IPS-20b (cell line): Measurements from ENCODE around the gene YAP1.
A peak's percentile ranks its signal among the peaks of the same experiment; 100 is the strongest.

Experiments
- H3K27ac ChIP-seq: one replicate; pipeline ENCODE4 v1.5.1; 2013; ENCODE audit warnings: low read length
- H3K27me3 ChIP-seq: 2 replicates; pipeline ENCODE4 v1.6.1; 2013; ENCODE audit warnings: mild to moderate bottlenecking, low read length, inconsistent platforms; ENCODE audit not compliant: insufficient read depth
- H3K36me3 ChIP-seq: 2 replicates; pipeline ENCODE4 v1.6.1; 2013; ENCODE audit warnings: low read depth, mild to moderate bottlenecking, inconsistent platforms, low read length, moderate library complexity; ENCODE audit not compliant: insufficient read depth
- H3K4me1 ChIP-seq: 2 replicates; pipeline ENCODE4 v1.6.1; 2013; ENCODE audit warnings: mild to moderate bottlenecking, control low read depth, inconsistent platforms, low read length, moderate library complexity; ENCODE audit not compliant: insufficient read depth
- H3K4me3 ChIP-seq: 2 replicates; pipeline ENCODE4 v1.5.1; 2013; ENCODE audit warnings: mild to moderate bottlenecking, low read length, inconsistent platforms
- H3K9ac ChIP-seq: 2 replicates; pipeline ENCODE4 v1.6.1; 2013; ENCODE audit warnings: low read depth, mild to moderate bottlenecking, inconsistent platforms, low read length, moderate library complexity
- H3K9me3 ChIP-seq: 2 replicates; pipeline ENCODE4 v1.6.1; 2013; ENCODE audit warnings: mild to moderate bottlenecking, low read depth, low read length, inconsistent platforms; ENCODE audit not compliant: insufficient read depth

YAP1 gene

GRCh38 chr11:102118937-102119336 is 8.7 kb downstream of the YAP1 start:
- Histone ChIP-seq H3K4me1 (peaks cover 63% of the 10 kb centered on the region), H3K27ac (no peak overlapping the region), H3K9me3 (no peaks in the 10 kb centered on the region), H3K27me3 (no peaks in the 10 kb centered on the region; the same call in 1 of the 2 replicates), H3K36me3 (peaks cover 26% of the 10 kb centered on the region; the same call in 1 of the 2 replicates), H3K9ac (no peak overlapping the region), H3K4me3 (peak overlapping the region; percentile 20; the same call in 1 of the 2 replicates)

GRCh38 chr11:102119997-102120396 is 9.8 kb downstream of the YAP1 start:
- Histone ChIP-seq H3K4me3 (peak overlapping the region; percentile 12; the same call in 1 of the 2 replicates), H3K27me3 (no peaks in the 10 kb centered on the region; the same call in 1 of the 2 replicates), H3K9me3 (no peaks in the 10 kb centered on the region), H3K27ac (no peak overlapping the region), H3K9ac (no peak overlapping the region), H3K36me3 (peaks cover 26% of the 10 kb centered on the region; the same call in 1 of the 2 replicates), H3K4me1 (peaks cover 53% of the 10 kb centered on the region)

DNA sequence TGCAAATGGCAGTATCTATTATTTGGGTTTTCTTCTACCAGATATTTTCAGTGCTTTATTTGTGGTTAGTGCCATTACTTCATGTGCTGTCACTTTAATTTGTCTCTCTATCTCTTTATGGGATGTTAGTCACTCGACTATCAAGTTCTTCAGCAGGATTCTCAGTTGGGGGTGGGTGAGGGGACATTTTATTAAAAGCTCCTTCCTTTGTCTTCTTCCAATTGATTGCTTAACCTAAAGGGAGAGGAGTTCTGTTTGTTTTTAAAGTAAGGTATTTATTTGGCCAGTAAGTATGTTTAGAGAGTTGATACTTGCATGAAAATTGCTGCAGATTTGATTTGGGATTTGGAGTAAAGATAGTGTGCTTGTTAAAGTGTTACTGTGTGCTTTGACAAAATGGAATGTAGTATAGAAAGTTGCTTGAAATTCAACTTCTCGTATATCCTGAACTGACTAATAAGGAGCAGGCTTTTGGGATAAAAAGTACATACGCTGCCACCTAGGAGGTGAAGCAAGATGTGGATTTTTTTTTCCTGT is 10.3 kb downstream of the YAP1 start:
- peak overlapping the region; percentile 15; the same call in 1 of the 2 replicates for H3K9ac ChIP-seq

GRCh38 chr11:102121329-102121728 is 11.1 kb downstream of the YAP1 start:
- H3K27me3 ChIP-seq, result no peaks in the 10 kb centered on the region; the same call in 1 of the 2 replicates
- no peak overlapping the region for H3K27ac ChIP-seq
- peaks cover 30% of the 10 kb centered on the region for H3K36me3 ChIP-seq
- H3K4me1 ChIP-seq, result peaks cover 41% of the 10 kb centered on the region
- H3K9ac ChIP-seq, result no peak overlapping the region
- H3K4me3 ChIP-seq, result no peak overlapping the region
- peaks cover 7% of the 10 kb centered on the region for H3K9me3 ChIP-seq

More for the DNA sequence above, 10.3 kb downstream of the YAP1 start:
- H3K9me3 ChIP-seq, result no peaks in the 10 kb centered on the region
- H3K27me3 ChIP-seq, result no peaks in the 10 kb centered on the region; the same call in 1 of the 2 replicates
- no peak overlapping the region for H3K27ac ChIP-seq
- H3K36me3 ChIP-seq, result peaks cover 26% of the 10 kb centered on the region; the same call in 1 of the 2 replicates
- H3K4me3 ChIP-seq, result peak overlapping the region; percentile 12; the same call in 1 of the 2 replicates
- H3K4me1 ChIP-seq, result peaks cover 48% of the 10 kb centered on the region

GRCh38 chr11:102134597-102134996 is 24.4 kb downstream of the YAP1 start:
- no peak overlapping the region for H3K9ac ChIP-seq
- H3K9me3 ChIP-seq, result no peaks in the 10 kb centered on the region
- peaks cover 14% of the 10 kb centered on the region for H3K4me1 ChIP-seq
- no peak overlapping the region for H3K27ac ChIP-seq
- H3K27me3 ChIP-seq, result no peaks in the 10 kb centered on the region
- H3K36me3 ChIP-seq, result no peaks in the 10 kb centered on the region; the same call in none of the 2 replicates
- H3K4me3 ChIP-seq, result no peak overlapping the region

GRCh38 chr11:102135256-102135655 is 25.0 kb downstream of the YAP1 start:
- Histone ChIP-seq H3K27me3 (no peaks in the 10 kb centered on the region), H3K27ac (no peak overlapping the region), H3K4me1 (peaks cover 14% of the 10 kb centered on the region), H3K36me3 (no peaks in the 10 kb centered on the region; the same call in none of the 2 replicates), H3K9ac (no peak overlapping the region), H3K9me3 (no peaks in the 10 kb centered on the region), H3K4me3 (no peak overlapping the region)

DNA sequence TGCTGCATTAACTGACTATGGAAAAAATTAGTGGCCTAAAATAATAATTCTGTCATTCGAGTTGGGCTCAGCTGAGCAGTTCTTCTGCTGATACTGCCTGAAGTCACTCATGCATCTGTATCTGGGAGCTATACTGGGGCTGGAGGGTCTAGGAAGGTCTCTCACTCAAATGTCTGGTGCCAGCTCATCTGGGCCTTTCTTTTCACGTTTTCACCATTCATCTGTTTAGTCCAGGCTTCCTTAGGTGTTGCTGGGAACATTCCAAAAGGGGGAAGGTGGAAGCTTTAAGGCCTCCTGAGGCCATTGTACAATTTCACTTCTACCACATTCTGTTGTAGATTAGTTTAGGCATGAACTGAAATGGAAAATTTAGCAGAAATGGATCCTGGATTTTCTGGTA is 28.0 kb downstream of the YAP1 start:
- no peak overlapping the region for H3K27ac ChIP-seq
- no peaks in the 10 kb centered on the region for H3K9me3 ChIP-seq
- H3K9ac ChIP-seq, result no peak overlapping the region
- no peaks in the 10 kb centered on the region; the same call in 1 of the 2 replicates for H3K36me3 ChIP-seq
- no peaks in the 10 kb centered on the region for H3K27me3 ChIP-seq
- H3K4me1 ChIP-seq, result peaks cover 14% of the 10 kb centered on the region
- H3K4me3 ChIP-seq, result no peak overlapping the region

DNA sequence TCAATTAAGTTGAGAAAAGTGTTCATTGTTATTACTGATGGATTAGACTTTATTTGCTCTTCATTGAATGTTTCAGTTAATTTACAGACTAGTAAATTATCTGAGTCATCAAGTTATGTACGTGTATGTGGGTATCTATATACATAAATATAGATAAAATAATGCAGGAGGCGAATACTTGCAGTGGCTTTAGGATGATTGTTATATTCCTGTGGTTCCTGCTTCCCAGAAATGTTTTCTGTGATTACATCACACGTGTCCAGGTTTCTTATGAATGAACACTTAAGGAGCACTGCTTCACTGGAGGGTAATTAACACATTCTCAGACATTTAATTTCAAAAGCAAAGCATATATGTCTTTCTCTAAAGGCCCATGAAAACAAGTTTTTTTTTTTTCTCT is 28.4 kb downstream of the YAP1 start:
- H3K9ac ChIP-seq, result no peak overlapping the region
- no peak overlapping the region for H3K4me3 ChIP-seq
- peaks cover 14% of the 10 kb centered on the region for H3K4me1 ChIP-seq
- no peak overlapping the region for H3K27ac ChIP-seq
- no peaks in the 10 kb centered on the region; the same call in 1 of the 2 replicates for H3K36me3 ChIP-seq
- no peaks in the 10 kb centered on the region for H3K27me3 ChIP-seq
- H3K9me3 ChIP-seq, result no peaks in the 10 kb centered on the region

DNA sequence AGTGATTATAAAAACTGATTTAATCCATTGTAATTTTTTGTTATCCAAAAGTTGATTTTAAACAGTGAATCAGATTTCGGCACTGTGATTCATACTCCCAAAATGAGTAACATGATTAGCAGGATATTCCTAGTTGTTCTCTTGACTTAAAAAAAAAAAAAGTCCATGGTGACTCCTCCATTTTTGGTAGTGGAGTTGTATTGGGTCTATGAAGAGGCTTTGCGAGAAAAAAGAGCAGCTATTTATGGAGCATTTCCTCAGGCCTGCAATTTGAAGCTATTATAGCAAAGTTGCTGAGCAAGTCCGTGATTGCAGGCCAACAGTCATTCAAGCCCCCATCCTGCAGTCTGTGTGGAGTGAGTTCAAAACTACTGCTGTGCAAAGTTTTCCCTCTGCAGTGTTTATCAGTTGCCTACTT is 28.8 kb downstream of the YAP1 start:
- Histone ChIP-seq H3K9me3 (no peaks in the 10 kb centered on the region), H3K4me3 (no peak overlapping the region), H3K36me3 (no peaks in the 10 kb centered on the region; the same call in 1 of the 2 replicates), H3K4me1 (peaks cover 14% of the 10 kb centered on the region), H3K9ac (peak overlapping the region; percentile 30; the same call in 1 of the 2 replicates), H3K27ac (no peak overlapping the region), H3K27me3 (no peaks in the 10 kb centered on the region)

GRCh38 chr11:102142333-102142732 is 32.1 kb downstream of the YAP1 start:
- no peak overlapping the region for H3K9ac ChIP-seq
- no peaks in the 10 kb centered on the region for H3K36me3 ChIP-seq
- no peaks in the 10 kb centered on the region for H3K27me3 ChIP-seq
- no peak overlapping the region for H3K27ac ChIP-seq
- peaks cover 14% of the 10 kb centered on the region for H3K4me1 ChIP-seq
- H3K9me3 ChIP-seq, result no peaks in the 10 kb centered on the region
- H3K4me3 ChIP-seq, result no peak overlapping the region

- Histone ChIP-seq H3K27ac (no peak overlapping the region), H3K9me3 (no peaks in the 10 kb centered on the region), H3K27me3 (no peaks in the 10 kb centered on the region), H3K4me1 (peaks cover 8% of the 10 kb centered on the region), H3K36me3 (no peaks in the 10 kb centered on the region), H3K9ac (no peak overlapping the region), H3K4me3 (no peak overlapping the region)
These were observed 33.6 kb downstream of the YAP1 start for GRCh38 chr11:102143867-102144266.
